ENCODE results near the gene NPLOC4. TPM values are rescaled to one million over a fixed set of nuclear protein-coding genes. Genes with fewer than 3 reads are reported as not detected.
A peak's percentile ranks its signal among the peaks of the same experiment; 100 is the strongest.

NPLOC4 gene
- total RNA-seq, 1 experiment from 2014 or later: 83.9 TPM

DNA sequence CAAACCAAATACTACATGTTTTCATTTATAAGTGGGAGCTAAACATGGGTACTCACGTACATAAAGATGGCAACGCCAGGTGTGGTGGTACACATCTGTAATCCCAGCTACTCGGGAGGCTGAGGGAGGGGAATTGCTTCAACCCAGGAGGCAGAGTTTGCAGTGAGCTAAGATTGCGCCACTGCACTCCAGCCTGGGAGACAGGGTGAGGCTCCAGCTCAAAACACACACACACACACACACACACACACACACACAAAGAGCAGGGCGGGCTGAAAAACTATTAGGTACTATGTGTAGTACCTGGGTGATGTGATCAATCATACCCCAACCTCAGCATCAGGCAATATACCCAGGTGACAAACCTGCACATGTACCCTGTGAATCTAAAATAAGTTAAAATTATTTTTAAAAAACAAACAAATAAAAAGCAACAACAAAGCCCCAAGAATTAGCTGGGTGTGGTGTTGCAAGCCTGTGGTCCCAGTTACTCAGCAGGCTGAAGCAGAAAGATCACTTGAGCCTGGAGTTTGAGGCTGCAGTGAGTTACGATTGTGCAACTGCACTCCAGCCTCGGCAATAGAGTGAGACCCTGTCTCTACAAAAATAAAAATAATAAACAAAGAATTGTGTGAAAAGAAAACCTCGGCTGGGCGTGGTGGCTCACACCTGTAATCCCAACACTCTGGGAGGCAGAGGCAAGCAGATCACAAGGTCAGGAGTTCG is 72.9 kb downstream of the NPLOC4 start:
- intact Hi-C loops (cut with micrococcal nuclease): no loop called here
- Mint-ChIP-seq H3K27ac (ENCODE audit: low read depth, unreplicated experiment) (peak overlapping the region; percentile 31), H3K36me3 (ENCODE audit: insufficient read depth, unreplicated experiment) (peaks cover 81% of the 10 kb centered on the region), H3K4me3 (ENCODE audit: unreplicated experiment) (peak overlapping the region; percentile 33), H3K4me1 (ENCODE audit: insufficient read depth, unreplicated experiment) (peaks cover 20% of the 10 kb centered on the region), H3K9me3 (ENCODE audit: unreplicated experiment) (no peaks in the 10 kb centered on the region), H3K27me3 (ENCODE audit: insufficient read depth, unreplicated experiment) (no peaks in the 10 kb centered on the region)
- ChIA-PET CTCF (interaction anchor here (0.6 to 3.6 kb wide), 2 partner anchors 37 to 290 kb away, joined by 3 to 21 read pairs; no protein-coding TSS in a partner anchor), POLR2A (interaction anchor here (0.9 to 4.7 kb wide), 9 partner anchors 11 to 166 kb away, joined by 3 to 65 read pairs (median 4); partner anchors contain the start of gene FAAP100)
- BruUV-seq (replicated peaks): no TSS peak
- peak; percentile 84 for DNase-seq (ENCODE audit: unreplicated experiment)
- TF ChIP-seq, protein P1, sequence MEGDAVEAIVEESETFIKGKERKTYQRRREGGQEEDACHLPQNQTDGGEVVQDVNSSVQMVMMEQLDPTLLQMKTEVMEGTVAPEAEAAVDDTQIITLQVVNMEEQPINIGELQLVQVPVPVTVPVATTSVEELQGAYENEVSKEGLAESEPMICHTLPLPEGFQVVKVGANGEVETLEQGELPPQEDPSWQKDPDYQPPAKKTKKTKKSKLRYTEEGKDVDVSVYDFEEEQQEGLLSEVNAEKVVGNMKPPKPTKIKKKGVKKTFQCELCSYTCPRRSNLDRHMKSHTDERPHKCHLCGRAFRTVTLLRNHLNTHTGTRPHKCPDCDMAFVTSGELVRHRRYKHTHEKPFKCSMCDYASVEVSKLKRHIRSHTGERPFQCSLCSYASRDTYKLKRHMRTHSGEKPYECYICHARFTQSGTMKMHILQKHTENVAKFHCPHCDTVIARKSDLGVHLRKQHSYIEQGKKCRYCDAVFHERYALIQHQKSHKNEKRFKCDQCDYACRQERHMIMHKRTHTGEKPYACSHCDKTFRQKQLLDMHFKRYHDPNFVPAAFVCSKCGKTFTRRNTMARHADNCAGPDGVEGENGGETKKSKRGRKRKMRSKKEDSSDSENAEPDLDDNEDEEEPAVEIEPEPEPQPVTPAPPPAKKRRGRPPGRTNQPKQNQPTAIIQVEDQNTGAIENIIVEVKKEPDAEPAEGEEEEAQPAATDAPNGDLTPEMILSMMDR (IDR thresholded peaks at IDR 0.05; ENCODE audit: unreplicated experiment): no peak

DNA sequence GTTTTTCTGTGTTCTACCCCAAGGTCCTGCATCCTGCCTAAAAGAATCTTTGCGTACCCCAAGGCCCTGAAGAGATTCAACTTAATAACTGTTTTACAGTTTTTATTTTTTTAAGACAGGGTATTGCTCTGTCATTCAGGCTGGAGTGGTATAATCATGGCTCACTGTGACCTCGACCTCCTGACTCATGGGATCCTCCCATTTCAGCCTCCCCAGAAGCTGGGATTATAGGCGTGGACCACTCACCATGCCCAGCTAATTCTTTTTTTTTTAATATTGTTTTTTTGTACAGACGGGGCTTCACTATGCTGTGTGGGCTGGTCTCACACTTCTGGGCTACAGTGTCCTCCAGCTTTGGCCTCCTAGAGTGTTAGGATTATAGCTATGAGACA is 75.4 kb downstream of the NPLOC4 start:
- H3K4me1 Mint-ChIP-seq (ENCODE audit: insufficient read depth, unreplicated experiment): peaks cover 13% of the 10 kb centered on the region
- intact Hi-C loops (cut with micrococcal nuclease): no loop called here

DNA sequence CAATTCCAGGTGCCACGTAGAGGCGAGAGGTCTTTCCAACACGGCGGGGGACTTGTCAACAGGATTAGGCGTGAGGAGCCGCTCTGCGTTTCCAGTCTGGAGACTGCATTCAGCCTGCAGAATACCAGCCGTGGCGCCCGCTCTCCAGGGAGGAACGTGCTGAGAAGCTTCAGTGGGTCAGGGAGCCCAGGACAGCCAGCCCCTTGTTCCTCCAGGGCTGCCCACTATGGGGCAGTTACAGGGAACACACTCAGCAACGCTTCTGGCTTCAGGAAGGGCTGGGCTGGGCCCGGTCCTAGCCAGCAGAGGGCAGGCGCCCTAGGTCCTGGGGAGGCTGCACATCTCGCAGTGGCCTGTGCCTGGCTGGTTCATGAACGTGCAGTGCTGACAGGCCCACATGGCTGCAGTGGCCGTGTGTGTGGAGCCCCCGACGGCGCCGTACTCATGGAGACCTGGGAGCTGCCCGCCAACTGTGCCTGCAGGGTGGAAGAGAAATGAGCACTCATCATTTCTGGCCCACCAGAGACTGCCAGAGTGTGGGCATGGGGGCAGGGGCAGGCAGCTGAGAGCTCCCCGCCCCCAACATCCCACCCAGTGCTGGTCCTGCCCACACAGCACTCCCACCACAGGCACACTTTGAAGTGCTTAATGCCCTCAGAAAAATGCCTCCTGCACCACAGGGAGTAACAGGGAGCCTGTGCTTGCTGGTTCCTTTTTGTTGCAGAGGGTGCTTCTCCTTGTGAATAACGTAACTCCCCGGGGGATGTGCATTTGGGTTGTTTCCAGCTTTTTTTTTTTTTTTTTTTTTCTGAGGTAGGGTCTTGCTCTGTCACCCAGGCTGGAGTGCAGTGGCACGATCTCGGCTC is 77.7 kb downstream of the NPLOC4 start:
- Mint-ChIP-seq H3K4me3 (ENCODE audit: unreplicated experiment) (no peak overlapping the region), H3K27ac (ENCODE audit: low read depth, unreplicated experiment) (no peak overlapping the region), H3K36me3 (ENCODE audit: insufficient read depth, unreplicated experiment) (peaks cover 76% of the 10 kb centered on the region), H3K9me3 (ENCODE audit: unreplicated experiment) (no peaks in the 10 kb centered on the region), H3K4me1 (ENCODE audit: insufficient read depth, unreplicated experiment) (peaks cover 6% of the 10 kb centered on the region), H3K27me3 (ENCODE audit: insufficient read depth, unreplicated experiment) (no peaks in the 10 kb centered on the region)
- intact Hi-C loops (cut with micrococcal nuclease): no loop called here
- ChIA-PET CTCF (no interaction called here), POLR2A (interaction anchor here (0.6 kb wide), 1 partner anchor 16 kb away, joined by 4 read pairs; no protein-coding TSS in a partner anchor)
- no peak for DNase-seq (ENCODE audit: unreplicated experiment)
- TF ChIP-seq, protein P1 (IDR thresholded peaks at IDR 0.05; ENCODE audit: unreplicated experiment): no peak
- BruUV-seq (replicated peaks): no TSS peak

More for the DNA sequence above, 75.4 kb downstream of the NPLOC4 start:
- no peak for DNase-seq (ENCODE audit: unreplicated experiment)
- no TSS peak for BruUV-seq (replicated peaks)
- peaks cover 85% of the 10 kb centered on the region for H3K36me3 Mint-ChIP-seq (ENCODE audit: insufficient read depth, unreplicated experiment)
- TF ChIP-seq, protein P1 (IDR thresholded peaks at IDR 0.05; ENCODE audit: unreplicated experiment): no peak
- H3K9me3 Mint-ChIP-seq (ENCODE audit: unreplicated experiment): no peaks in the 10 kb centered on the region
- no peak overlapping the region for H3K27ac Mint-ChIP-seq (ENCODE audit: low read depth, unreplicated experiment)
- CTCF ChIA-PET: interaction anchor here (0.8 to 3.6 kb wide), 2 partner anchors 21 to 40 kb away, joined by 6 to 21 read pairs; no protein-coding TSS in a partner anchor
- POLR2A ChIA-PET: interaction anchor here (0.9 to 1.5 kb wide), 2 partner anchors 9 kb away, joined by 4 to 7 read pairs; partner anchors contain the start of gene FAAP100
- no peak overlapping the region for H3K4me3 Mint-ChIP-seq (ENCODE audit: unreplicated experiment)
- H3K27me3 Mint-ChIP-seq (ENCODE audit: insufficient read depth, unreplicated experiment): no peaks in the 10 kb centered on the region

DNA sequence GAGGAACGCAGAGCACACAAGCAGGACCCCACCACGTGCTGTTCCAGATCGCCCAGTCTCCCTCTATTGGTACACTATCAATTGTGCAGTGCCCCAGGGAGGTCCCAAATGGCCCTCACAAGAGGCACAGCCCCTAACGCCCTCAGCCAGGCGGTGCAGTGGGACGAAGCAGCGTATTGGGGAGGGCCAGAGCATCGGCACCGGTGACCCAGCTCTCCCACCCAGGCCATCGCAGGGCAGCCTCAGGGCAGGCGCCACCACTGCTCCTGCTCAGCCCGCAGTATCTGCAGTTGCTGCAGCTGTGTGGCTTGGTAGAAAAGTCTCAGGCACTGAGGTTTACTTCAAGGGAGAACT is 78.8 kb downstream of the NPLOC4 start:
- POLR2A ChIA-PET: no interaction called here
- intact Hi-C loops (cut with micrococcal nuclease): no loop called here
- BruUV-seq (replicated peaks): no TSS peak
- Mint-ChIP-seq H3K4me3 (ENCODE audit: unreplicated experiment) (no peak overlapping the region), H3K27me3 (ENCODE audit: insufficient read depth, unreplicated experiment) (no peaks in the 10 kb centered on the region), H3K9me3 (ENCODE audit: unreplicated experiment) (no peaks in the 10 kb centered on the region), H3K36me3 (ENCODE audit: insufficient read depth, unreplicated experiment) (peaks cover 73% of the 10 kb centered on the region), H3K4me1 (ENCODE audit: insufficient read depth, unreplicated experiment) (peaks cover 6% of the 10 kb centered on the region), H3K27ac (ENCODE audit: low read depth, unreplicated experiment) (no peak overlapping the region)
- TF ChIP-seq, protein P1 (IDR thresholded peaks at IDR 0.05; ENCODE audit: unreplicated experiment): no peak
- DNase-seq (ENCODE audit: unreplicated experiment): no peak
- CTCF ChIA-PET: no interaction called here
